ENCODE results near the gene TAS2R10.

DNA sequence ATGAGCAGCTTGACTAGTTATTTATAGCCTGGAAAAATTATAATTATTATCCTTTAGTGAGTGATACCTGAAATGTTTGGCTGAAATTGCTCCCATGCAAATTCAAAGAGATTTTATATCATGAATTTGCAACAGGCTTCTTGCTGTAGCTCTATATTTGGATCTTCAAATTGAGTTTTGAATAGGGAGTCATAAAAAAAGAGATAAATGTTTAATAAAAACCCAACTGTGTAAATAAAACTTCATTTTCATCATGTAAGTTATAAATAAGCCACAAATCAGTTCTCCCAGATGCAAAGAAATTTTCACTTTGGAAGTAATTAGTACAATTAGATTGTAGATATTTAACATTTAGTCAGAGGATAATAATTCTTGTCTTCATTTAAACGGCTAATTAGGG lies 19.0 kb downstream of the TAS2R10 start, which contains the start of gene TAS2R8:
- no peak for TF ChIP-seq EP300 (IDR thresholded peaks at IDR 0.05)
- TF ChIP-seq, protein P1, sequence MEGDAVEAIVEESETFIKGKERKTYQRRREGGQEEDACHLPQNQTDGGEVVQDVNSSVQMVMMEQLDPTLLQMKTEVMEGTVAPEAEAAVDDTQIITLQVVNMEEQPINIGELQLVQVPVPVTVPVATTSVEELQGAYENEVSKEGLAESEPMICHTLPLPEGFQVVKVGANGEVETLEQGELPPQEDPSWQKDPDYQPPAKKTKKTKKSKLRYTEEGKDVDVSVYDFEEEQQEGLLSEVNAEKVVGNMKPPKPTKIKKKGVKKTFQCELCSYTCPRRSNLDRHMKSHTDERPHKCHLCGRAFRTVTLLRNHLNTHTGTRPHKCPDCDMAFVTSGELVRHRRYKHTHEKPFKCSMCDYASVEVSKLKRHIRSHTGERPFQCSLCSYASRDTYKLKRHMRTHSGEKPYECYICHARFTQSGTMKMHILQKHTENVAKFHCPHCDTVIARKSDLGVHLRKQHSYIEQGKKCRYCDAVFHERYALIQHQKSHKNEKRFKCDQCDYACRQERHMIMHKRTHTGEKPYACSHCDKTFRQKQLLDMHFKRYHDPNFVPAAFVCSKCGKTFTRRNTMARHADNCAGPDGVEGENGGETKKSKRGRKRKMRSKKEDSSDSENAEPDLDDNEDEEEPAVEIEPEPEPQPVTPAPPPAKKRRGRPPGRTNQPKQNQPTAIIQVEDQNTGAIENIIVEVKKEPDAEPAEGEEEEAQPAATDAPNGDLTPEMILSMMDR (IDR thresholded peaks at IDR 0.05) = no peak
